ENCODE results near the gene DCAF4L1.

The DCAF4L1 gene

DNA sequence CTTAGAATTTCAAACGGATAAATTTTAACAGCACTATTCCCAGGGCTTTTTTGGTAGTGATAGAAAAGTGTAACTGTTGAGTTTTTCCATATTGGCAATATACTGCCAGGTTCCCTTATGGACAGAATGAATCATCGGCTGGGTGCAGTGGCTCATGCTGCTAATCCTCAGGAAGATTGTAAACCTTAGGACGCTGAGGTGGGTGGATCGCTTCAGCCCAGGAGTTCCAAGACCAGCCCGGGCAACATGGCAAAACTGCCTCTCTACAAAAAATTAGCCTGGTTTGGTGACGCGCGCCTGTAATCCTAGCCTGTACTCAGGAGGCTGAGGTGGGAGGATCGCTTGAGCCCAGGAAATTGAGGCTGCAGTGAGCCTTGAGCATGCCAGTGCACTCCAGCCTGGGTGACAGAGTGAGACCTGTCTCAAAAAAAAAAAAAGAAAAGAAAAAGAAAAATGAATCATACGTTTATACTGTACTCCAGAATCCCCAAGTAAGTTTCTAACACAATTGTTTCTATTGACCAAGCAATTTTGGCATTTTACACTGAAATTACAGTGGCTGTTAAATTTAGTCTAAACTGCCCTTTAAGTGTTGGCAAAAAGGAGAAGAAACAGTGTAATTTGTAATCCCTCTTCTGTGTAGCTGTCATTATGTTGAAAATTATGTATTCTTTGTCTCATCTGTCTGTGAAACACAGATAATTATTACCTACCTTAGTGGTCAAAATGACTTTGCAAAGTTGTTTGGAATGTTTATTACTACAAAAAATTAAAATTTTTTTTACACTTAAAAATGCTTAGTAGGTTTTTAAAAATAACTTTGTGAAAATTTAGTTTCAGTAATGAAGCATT, 10.6 kb downstream of the DCAF4L1 start:
- no peak for DNase-seq

DNA sequence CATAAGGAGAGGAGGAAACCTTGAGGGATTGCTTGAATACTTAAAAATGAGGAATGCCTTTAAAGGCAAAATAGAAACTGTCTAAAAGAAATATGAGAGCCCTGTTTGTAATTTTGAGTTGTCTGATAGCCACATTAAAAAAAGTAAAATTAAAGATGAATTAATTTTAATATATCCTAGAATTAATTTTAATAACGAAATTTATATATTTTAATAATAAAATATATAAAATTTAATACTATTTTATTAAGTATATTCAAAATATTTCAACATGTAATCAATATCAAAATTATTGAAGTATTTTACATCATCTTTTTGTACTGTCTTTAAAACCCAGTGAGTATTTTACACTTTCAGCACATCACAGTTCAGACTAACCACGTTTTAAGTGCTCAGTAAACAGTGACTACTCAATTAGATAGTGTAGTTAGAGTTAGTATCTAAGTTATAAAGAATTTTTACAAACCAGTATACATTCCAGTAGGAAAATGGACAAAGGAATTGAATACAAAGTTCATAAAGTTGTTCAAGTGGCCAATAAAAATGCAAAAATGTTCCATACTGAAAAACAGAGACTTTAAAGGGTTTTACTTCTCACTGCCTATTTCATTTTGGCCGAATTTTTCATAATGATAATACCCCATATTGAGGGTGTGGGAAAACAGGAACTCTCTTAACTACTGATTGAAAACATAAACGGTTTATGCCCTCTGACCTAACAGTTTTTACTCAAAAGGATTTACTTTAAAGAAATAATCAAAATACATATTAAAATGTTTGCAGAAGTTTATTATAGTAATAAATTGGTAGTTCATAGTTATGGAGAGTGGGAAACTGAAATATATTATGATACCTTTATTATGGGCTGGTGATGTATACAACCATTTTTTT, 11.7 kb downstream of the DCAF4L1 start:
- DNase-seq, result no peak

DNA sequence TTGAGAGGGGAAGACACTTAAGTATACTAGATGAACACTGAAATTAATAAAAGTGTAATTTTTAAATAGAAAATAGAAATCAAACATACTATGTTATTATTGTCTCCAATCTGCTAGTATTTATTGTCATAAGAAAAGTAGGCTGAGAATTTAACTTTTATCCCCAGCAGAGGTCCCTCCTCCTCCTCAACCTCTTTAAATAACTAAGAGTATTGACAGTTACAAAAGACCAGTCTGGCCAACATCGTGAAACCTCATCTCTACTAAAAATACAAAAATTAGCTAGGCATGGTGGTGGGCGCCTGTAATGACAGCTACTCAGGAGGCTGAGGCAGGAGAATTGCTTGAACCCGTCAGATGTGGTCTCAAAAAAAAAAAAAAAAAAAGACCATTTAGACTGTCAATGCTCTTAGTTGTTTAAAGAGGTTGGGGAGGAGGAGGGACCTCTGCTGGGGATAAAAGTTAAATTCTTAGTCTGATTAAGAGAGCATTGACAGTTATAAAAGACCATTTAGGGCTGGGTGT, 13.0 kb downstream of the DCAF4L1 start:
- no peak for DNase-seq

DNA sequence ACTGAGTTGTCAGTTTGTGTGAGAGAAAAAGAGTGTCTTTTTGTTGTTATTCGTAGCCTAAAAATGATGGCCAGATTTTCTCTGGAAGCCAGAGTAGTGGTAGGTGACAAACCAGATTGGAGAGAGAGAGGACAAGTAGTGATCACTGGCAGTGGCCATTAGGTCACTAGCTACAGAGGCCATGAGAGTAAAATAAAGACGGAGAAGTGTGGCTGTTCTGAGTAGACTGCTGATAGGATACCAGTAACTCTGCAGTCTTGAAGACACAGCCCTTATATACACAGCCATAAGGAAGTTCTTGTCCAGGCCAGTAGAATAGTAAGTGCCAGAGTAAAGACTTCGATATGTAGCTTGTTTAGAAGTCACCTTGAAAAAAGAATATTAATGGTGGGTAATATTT, 16.5 kb downstream of the DCAF4L1 start:
- no peak for DNase-seq

DNA sequence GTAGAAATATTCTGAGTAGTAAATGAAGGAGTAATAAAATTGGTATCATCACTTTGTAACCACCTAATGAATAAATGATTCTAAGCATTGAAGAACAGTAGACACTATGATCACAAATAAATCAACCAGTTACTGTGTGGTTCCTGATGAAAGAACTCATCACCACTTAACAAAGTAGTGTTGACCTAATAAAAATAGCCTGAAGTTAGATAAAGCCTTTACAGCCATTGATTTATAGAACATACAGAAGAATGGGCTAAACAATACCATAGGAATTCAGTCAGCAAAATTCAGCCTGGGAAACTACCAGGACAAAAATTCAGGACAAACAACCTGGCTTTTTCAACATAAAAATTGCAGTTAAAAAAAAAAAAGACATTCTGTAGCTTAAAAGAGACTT, 17.8 kb downstream of the DCAF4L1 start:
- no peak for DNase-seq

DNA sequence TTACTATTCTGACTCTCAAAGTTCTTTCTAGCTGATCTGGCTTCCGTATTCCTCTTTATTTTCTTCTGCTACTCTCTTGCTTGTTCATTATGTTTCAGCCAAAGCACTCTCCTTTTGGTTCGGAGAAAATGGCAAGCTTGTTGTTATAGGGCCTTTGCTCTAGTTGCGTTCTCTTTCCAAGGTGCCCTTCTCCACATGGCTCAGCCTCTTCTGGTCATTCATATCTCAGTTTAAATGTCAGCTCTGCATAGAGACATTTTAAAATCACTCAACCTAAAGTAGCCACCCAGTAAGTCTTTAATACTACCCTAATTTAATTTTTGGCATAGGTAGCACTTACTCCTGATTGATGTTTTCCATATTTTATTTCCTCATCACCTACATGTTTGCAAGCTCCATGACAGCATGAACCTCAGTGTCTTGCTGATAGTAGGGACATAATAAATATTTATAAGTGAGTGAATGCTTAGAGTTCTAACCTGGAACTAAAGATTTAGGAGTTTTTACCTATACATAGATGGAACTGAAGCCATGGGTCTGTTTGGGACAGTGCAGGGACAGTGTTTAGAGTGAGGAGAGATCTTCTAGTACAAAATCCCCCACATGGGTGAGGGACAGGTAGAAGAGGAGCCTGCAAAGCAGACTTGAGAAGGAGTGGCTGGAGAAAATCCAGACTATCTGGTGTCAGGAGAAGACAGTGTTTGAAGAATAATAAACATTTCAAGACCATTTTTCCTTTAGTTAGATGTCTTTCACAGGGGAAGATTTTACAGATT, 26.6 kb downstream of the DCAF4L1 start:
- no peak for DNase-seq

DNA sequence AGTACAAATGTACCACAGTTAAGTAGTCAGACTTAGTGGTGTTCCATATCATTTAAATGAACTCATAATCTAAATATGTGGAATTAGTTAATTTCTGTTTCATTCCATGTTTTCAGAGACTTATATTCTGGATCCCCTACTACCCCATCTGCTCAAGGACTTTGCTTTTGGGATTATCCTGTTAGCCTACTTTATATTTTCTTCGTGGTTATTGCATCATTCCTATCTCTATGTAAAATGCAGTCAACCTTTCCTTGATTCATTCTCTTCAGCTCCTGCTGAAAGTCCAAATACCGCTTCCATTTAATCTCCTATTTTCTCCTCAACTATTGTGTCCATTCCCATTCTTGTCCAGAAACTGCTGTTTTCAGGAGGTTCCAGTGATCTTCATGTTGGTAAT, 33.9 kb downstream of the DCAF4L1 start:
- DNase-seq, result no peak

DNA sequence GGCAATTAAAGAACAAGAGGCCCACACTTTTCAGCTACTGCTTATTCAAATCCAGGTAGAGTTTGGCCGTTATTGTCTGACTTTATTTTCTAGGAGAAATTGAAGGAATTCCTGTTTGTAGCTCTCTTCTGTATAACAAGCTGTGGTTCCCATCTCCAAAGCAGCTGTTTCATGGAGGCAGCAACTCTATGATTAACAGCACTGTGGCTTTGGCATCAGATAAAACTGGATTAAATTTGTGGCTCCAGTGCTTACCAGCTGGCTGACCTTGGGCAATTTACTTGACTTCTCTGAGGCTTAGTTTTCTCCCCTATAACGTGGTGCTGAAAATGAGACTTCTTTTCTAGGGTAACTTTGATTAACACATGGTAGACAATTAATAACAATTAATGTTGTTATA, 36.9 kb downstream of the DCAF4L1 start:
- no peak for DNase-seq

All from stimulated activated CD4-positive, alpha-beta T cell treated with anti-CD3 and anti-CD28 coated beads, Interleukin-2, amount 100 ng/mL, for 24 hours (primary cell).